Gastrocnemius medialis (tissue), 4 donors: ENCODE data around the gene CFAP157. TPM values are rescaled to one million over a fixed set of nuclear protein-coding genes. Genes with fewer than 3 reads are reported as not detected.

Experiments used
- ATAC-seq, 2 donors: fragments of 150-250 bp; one replicate each; pipeline ENCODE4 v1.9.1; 2016
- DNase-seq, 2 donors: peaks; one replicate each; pipeline ENCODE4 v3.0.0-alpha.2; 2019
- H3K27ac ChIP-seq, 4 donors: fragments of 200-600 bp; sonication (generic); 1 replicate in 1 of 4; 2 replicates in 3 of 4; pipeline ENCODE4 v1.5.1; 2016 to 2018; ENCODE audit warnings: mild to moderate bottlenecking in 2 of 4, moderate library complexity in 1 of 4
- H3K27me3 ChIP-seq, 3 donors: fragments of 200-600 bp; sonication (generic) in 2 of 3; 1 replicate in 1 of 3; 2 replicates in 2 of 3; pipeline versions ENCODE4 v1.5.1 to v1.6.0; 2016 to 2019; ENCODE audit warnings: mild to moderate bottlenecking in 1 of 3, moderate library complexity in 1 of 3
- H3K36me3 ChIP-seq, 2 donors: fragments of 200-600 bp; sonication (generic) in 1 of 2; one replicate each; pipeline ENCODE4 v1.5.1; 2017 to 2018
- H3K4me1 ChIP-seq, 2 donors: fragments of 200-600 bp; sonication (generic) in 1 of 2; one replicate each; pipeline ENCODE4 v1.5.1; 2016 to 2017; ENCODE audit warnings: mild to moderate bottlenecking in 2 of 2
- H3K4me3 ChIP-seq, 4 donors: fragments of 200-600 bp; sonication (generic) in 3 of 4; 1 replicate in 1 of 4; 2 replicates in 3 of 4; pipeline ENCODE4 v1.5.1; 2016 to 2019; ENCODE audit warnings: mild to moderate bottlenecking in 2 of 4
- H3K9me3 ChIP-seq, 3 donors: fragments of 200-600 bp; sonication (generic) in 2 of 3; 1 replicate in 1 of 3; 2 replicates in 2 of 3; pipeline ENCODE4 v1.5.1; 2016 to 2019
- CTCF ChIP-seq, 5 experiments: fragments of 450-650 bp in 3 of 5; fragments of 200-600 bp in 2 of 5; sonication (generic) in 2 of 5; IDR thresholded peaks in 4 of 5; conservative IDR thresholded peaks in 1 of 5; 1 replicate in 4 of 5; 2 replicates in 1 of 5; pipeline ENCODE4 v1.5.1; 2016 to 2019; ENCODE audit warnings: antibody characterized with exemption in 5 of 5, mild to moderate bottlenecking in 3 of 5, moderate library complexity in 3 of 5
- POLR2A ChIP-seq, 2 donors: fragments of 450-650 bp; IDR thresholded peaks; one replicate each; pipeline ENCODE4 v1.6.1; 2017; ENCODE audit warnings: antibody characterized with exemption in 2 of 2, mild to moderate bottlenecking in 2 of 2, moderate library complexity in 2 of 2
- in situ Hi-C, 4 donors: fragments of 200-750 bp; cut with MboI; loops; one replicate each; pipeline versions ENCODE4 v1.15.0 to v1.8.0; 2017; ENCODE audit warnings: low sequenced_read_pairs in 4 of 4
- intact Hi-C: fragments of 100-400 bp; cut with DNase I; formaldehyde crosslinking; loops from one replicate; pipeline ENCODE4 v1.15.1; 2023; ENCODE audit warnings: low total_unique reads
- total RNA-seq, 4 donors: library from RNA; depleted of rRNA; stranded (reverse); fragments of >200 nt; gene quantifications; one replicate each; pipeline versions ENCODE4 v1.1.0 to v1.2.3, GENCODE V29; 2016

CFAP157 gene
- total RNA-seq, 4 donors from 2014 or later, result not detected

- peak overlapping the region; percentile 55 to 85 (median 70) for H3K4me3 ChIP-seq
- in situ Hi-C loops, result loop anchor here (5.0 to 10.0 kb wide), 6 partner anchors 51 to 229 kb away; partner anchors contain the start of gene CDK9 (in 1 of the 4)
- H3K27me3 ChIP-seq, result no peaks in the 10 kb centered on the region
- no peak for TF ChIP-seq POLR2A (IDR thresholded peaks at IDR 0.05)
- TF ChIP-seq CTCF (IDR thresholded peaks at IDR 0.05 in 4 of 5, conservative IDR thresholded peaks at IDR 0.05 in 1 of 5), result no peak
- ATAC-seq (no peak), DNase-seq (no peak)
- H3K36me3 ChIP-seq, result peaks cover 0 to 18% of the 10 kb centered on the region in 2 donors
- peak overlapping the region; percentile 86 to 98 (median 91) for H3K27ac ChIP-seq
- intact Hi-C loops, result loop anchor here (1.0 to 2.0 kb wide), 4 partner anchors 18 to 230 kb away; partner anchors contain the start of gene TTC16
- no peaks in the 10 kb centered on the region for H3K9me3 ChIP-seq
- peaks cover 14 to 18% of the 10 kb centered on the region in 2 donors for H3K4me1 ChIP-seq
Observed at GRCh38 chr9:127734247-127734746, 27.5 kb downstream of the CFAP157 start.

- no peaks in the 10 kb centered on the region for H3K9me3 ChIP-seq
- intact Hi-C loops, result loop anchor here (1.0 to 2.0 kb wide), 9 partner anchors 19 to 231 kb away; partner anchors contain the start of genes ST6GALNAC4, STXBP1 and TTC16
- TF ChIP-seq POLR2A (IDR thresholded peaks at IDR 0.05) (peak; percentile 91 to 92), CTCF (IDR thresholded peaks at IDR 0.05 in 4 of 5, conservative IDR thresholded peaks at IDR 0.05 in 1 of 5) (peak; percentile 95 to 99 (median 98))
- ATAC-seq (peak; percentile 91 to 93), DNase-seq (peak; percentile 95 to 96)
- H3K27me3 ChIP-seq, result no peaks in the 10 kb centered on the region
- in situ Hi-C loops, result loop anchor here (5.0 to 10.0 kb wide), 8 partner anchors 47 to 230 kb away; partner anchors contain the start of gene CDK9 (in 1 of the 4)
- peaks cover 14 to 23% of the 10 kb centered on the region in 2 donors for H3K4me1 ChIP-seq
- H3K27ac ChIP-seq, result peak within 1 kb of the TSS; percentile 86 to 98 (median 91)
- H3K4me3 ChIP-seq, result peak within 1 kb of the TSS; percentile 55 to 85 (median 70)
- H3K36me3 ChIP-seq, result peaks cover 0 to 18% of the 10 kb centered on the region in 2 donors
Observed at GRCh38 chr9:127734747-127735529, 28.1 kb downstream of the CFAP157 start, which contains the start of gene TOR2A. Gene TOR2A, minus strand, starts transcription at chr9:127735294. Its CDS starts 24 bp downstream, at chr9:127735270.

DNA sequence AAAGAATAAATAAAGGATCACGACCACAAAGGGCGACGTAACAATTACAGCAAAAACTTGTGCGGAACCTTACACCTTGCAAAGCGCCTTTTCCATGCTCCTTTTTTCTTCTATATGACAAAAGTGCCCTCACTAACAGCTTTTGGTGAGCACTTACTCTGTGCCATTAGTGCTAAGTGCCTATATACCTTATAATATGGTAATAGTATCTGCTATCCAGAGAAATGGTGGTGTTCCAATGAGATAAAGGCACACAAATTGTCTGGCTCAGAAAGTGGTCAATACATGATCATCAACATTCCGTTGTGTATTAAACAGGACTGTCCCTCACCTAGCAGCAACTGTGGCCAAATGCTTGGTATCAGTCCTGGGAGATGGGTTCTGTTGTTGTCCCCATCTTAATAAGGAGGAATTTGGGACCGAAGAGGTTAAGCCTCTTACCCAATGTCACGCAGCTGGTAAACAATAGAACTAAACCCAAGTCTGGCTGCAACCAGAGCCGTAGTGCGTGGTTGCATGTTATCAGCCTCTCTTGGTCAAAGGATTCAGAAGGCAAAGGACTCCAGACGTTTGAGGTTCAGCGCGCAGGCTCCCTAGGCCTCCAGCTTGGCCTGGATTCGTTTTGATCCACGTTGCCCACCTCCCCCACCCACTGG lies 28.9 kb downstream of the CFAP157 start:
- Histone ChIP-seq H3K36me3 (peaks cover 0 to 18% of the 10 kb centered on the region in 2 donors), H3K27me3 (no peaks in the 10 kb centered on the region), H3K4me3 (peak overlapping the region in 1 of 4 donors; percentile 69), H3K27ac (peak overlapping the region; percentile 35 to 93 (median 62)), H3K9me3 (no peaks in the 10 kb centered on the region), H3K4me1 (peaks cover 20 to 28% of the 10 kb centered on the region in 2 donors)
- TF ChIP-seq CTCF (IDR thresholded peaks at IDR 0.05 in 4 of 5, conservative IDR thresholded peaks at IDR 0.05 in 1 of 5) (no peak), POLR2A (IDR thresholded peaks at IDR 0.05) (no peak)
- in situ Hi-C loops, result loop anchor here (5.0 to 10.0 kb wide), 7 partner anchors 47 to 231 kb away; partner anchors contain the start of gene CDK9 (in 1 of the 4)
- ATAC-seq, result no peak
- DNase-seq, result no peak
- intact Hi-C loops, result loop anchor here (1.0 to 2.0 kb wide), 6 partner anchors 36 to 186 kb away; partner anchors contain the start of genes ST6GALNAC4 and STXBP1

DNA sequence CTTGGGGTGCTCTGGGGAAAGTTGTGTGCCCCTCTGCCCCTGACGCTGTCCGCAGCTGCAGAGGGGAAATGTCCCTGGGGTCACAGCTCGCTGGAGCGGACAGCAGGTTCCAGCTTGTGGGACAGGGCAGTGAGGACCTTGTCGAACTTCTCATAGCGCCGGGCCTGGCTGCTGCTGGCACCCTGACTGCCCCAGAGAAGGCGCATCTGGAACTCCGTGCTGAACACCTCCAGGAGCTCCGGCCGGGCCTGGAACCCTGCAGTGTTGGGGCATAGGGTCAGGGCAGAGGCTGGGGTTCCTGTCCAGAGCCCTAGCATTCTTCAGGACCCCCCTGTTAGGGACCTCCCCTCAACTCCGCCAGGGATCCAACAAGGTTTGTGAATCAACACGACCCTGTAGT lies 31.9 kb downstream of the CFAP157 start:
- H3K27me3 ChIP-seq, result no peaks in the 10 kb centered on the region
- TF ChIP-seq CTCF (IDR thresholded peaks at IDR 0.05 in 4 of 5, conservative IDR thresholded peaks at IDR 0.05 in 1 of 5), result no peak
- TF ChIP-seq POLR2A (IDR thresholded peaks at IDR 0.05), result no peak
- ATAC-seq (no peak), DNase-seq (no peak)
- H3K4me1 ChIP-seq, result peaks cover 25 to 37% of the 10 kb centered on the region in 2 donors
- in situ Hi-C loops, result loop anchor here (5.0 to 10.0 kb wide), 7 partner anchors 44 to 234 kb away; partner anchors contain the start of gene CDK9 (in 1 of the 4)
- no peaks in the 10 kb centered on the region for H3K9me3 ChIP-seq
- intact Hi-C loops, result loop anchor here (1.0 kb wide), 1 partner anchor 181 kb away; no protein-coding TSS in a partner anchor
- no peaks in the 10 kb centered on the region for H3K36me3 ChIP-seq
- no peak overlapping the region for H3K4me3 ChIP-seq
- no peak overlapping the region for H3K27ac ChIP-seq
